CD14-positive monocyte (primary cell): Measurements from ENCODE around the gene AFG1L. TPM values are rescaled to one million over a fixed set of nuclear protein-coding genes. Genes with fewer than 3 reads are reported as not detected.
"Not testable (repeated sequence)": the region's sequence is repeated elsewhere in the genome, so short reads cannot be mapped to it uniquely, and the experiment has no call there.

Experiments
- DNase-seq, 3 donors: peaks; one replicate each; pipeline ENCODE4 v3.0.0-alpha.2; 2011 to 2022
- H2AFZ ChIP-seq: 2 replicates; pipeline ENCODE4 v1.6.0; 2012; ENCODE audit warnings: mild to moderate bottlenecking, low read depth, low read length, inconsistent platforms; ENCODE audit not compliant: insufficient read depth, poor library complexity, severe bottlenecking
- H3K27ac ChIP-seq, 2 donors: 1 replicate in 1 of 2; 2 replicates in 1 of 2; pipeline ENCODE4 v1.5.1; 2012 to 2013; ENCODE audit warnings: low read length in 2 of 2, control low read depth in 1 of 2, inconsistent platforms in 1 of 2, low read depth in 1 of 2, mild to moderate bottlenecking in 1 of 2
- H3K27me3 ChIP-seq, 2 donors: one replicate each; pipeline versions ENCODE4 v1.6.0 to v1.6.1; 2011 to 2013; ENCODE audit warnings: low read length in 2 of 2; ENCODE audit not compliant: control insufficient read depth in 2 of 2, insufficient read depth in 2 of 2
- H3K36me3 ChIP-seq, 2 donors: replicated peaks in 1 of 2; 1 replicate in 1 of 2; 2 replicates in 1 of 2; pipeline versions ENCODE4 v1.5.1 to v1.6.1; 2012 to 2013; ENCODE audit warnings: low read length in 2 of 2, control low read depth in 1 of 2, inconsistent platforms in 1 of 2, mild to moderate bottlenecking in 1 of 2; ENCODE audit not compliant: insufficient read depth in 2 of 2, control insufficient read depth in 1 of 2
- H3K4me1 ChIP-seq, 2 donors: 1 replicate in 1 of 2; 2 replicates in 1 of 2; pipeline versions ENCODE4 v1.5.1 to v1.6.1; 2012 to 2013; ENCODE audit warnings: low read length in 2 of 2, control low read depth in 1 of 2, inconsistent platforms in 1 of 2, mild to moderate bottlenecking in 1 of 2, moderate library complexity in 1 of 2; ENCODE audit not compliant: insufficient read depth in 2 of 2, control insufficient read depth in 1 of 2
- H3K4me2 ChIP-seq: replicated peaks from 2 replicates; pipeline ENCODE3; 2012; ENCODE audit warnings: low read length, moderate library complexity, mild to moderate bottlenecking; ENCODE audit not compliant: poor library complexity, severe bottlenecking; ENCODE audit errors: extremely low read depth
- H3K4me3 ChIP-seq, 3 experiments: fragments of 200-600 bp in 1 of 3; sonication (generic) in 1 of 3; replicated peaks in 1 of 3; 1 replicate in 2 of 3; 2 replicates in 1 of 3; pipeline ENCODE4 v1.5.1; 2011 to 2013; ENCODE audit warnings: low read length in 3 of 3, mild to moderate bottlenecking in 3 of 3, control low read depth in 2 of 3, low read depth in 2 of 3, inconsistent platforms in 1 of 3, moderate library complexity in 1 of 3
- H3K79me2 ChIP-seq: 2 replicates; pipeline ENCODE4 v1.6.0; 2012; ENCODE audit warnings: mild to moderate bottlenecking, control low read depth, inconsistent platforms, low read length, moderate library complexity; ENCODE audit not compliant: insufficient read depth
- H3K9ac ChIP-seq: 2 replicates; pipeline ENCODE4 v1.6.0; 2017; ENCODE audit warnings: low read length, mild to moderate bottlenecking; ENCODE audit not compliant: insufficient read depth, poor library complexity, severe bottlenecking
- H3K9me3 ChIP-seq, 2 donors: replicated peaks in 1 of 2; 1 replicate in 1 of 2; 2 replicates in 1 of 2; pipeline versions ENCODE4 v1.5.1 to v1.6.1; 2012 to 2013; ENCODE audit warnings: low read length in 2 of 2, control low read depth in 1 of 2; ENCODE audit not compliant: control insufficient read depth in 1 of 2, insufficient read depth in 1 of 2
- H4K20me1 ChIP-seq: 2 replicates; pipeline ENCODE4 v1.6.0; 2012; ENCODE audit warnings: mild to moderate bottlenecking, low read length, control low read depth, moderate library complexity; ENCODE audit not compliant: insufficient read depth
- H3K27ac Mint-ChIP-seq, 7 donors: one replicate each; pipeline ENCODE4 v1.8.0; 2020; ENCODE audit warnings: mild to moderate bottlenecking in 7 of 7, mixed read lengths in 7 of 7, moderate library complexity in 6 of 7, inconsistent platforms in 2 of 7
- H3K27me3 Mint-ChIP-seq, 3 donors: one replicate each; pipeline ENCODE4 v1.8.0; 2021 to 2022; ENCODE audit warnings: low read depth in 3 of 3, mild to moderate bottlenecking in 3 of 3, mixed read lengths in 3 of 3, moderate library complexity in 3 of 3, inconsistent platforms in 1 of 3
- H3K36me3 Mint-ChIP-seq, 2 donors: one replicate each; pipeline ENCODE4 v1.8.0; 2020; ENCODE audit warnings: mixed read lengths in 2 of 2, inconsistent platforms in 1 of 2, mild to moderate bottlenecking in 1 of 2
- H3K4me1 Mint-ChIP-seq: one replicate; pipeline ENCODE4 v1.8.0; 2020; ENCODE audit warnings: mild to moderate bottlenecking, mixed read lengths
- H3K4me3 Mint-ChIP-seq, 2 donors: one replicate each; pipeline ENCODE4 v1.8.0; 2020; ENCODE audit warnings: mild to moderate bottlenecking in 2 of 2, mixed read lengths in 2 of 2, moderate library complexity in 1 of 2
- H3K9me3 Mint-ChIP-seq, 7 donors: one replicate each; pipeline ENCODE4 v1.8.0; 2020 to 2022; ENCODE audit warnings: mixed read lengths in 7 of 7, mild to moderate bottlenecking in 6 of 7, moderate library complexity in 6 of 7, inconsistent platforms in 2 of 7
- WGBS: methylation state at CpG from one replicate; pipeline ENCODE4 v1.1.5; 2013; ENCODE audit warnings: missing lambda C conversion rate; ENCODE audit not compliant: insufficient coverage; 5-methylcytosine and 5-hydroxymethylcytosine counted together
- intact Hi-C, 2 donors: fragments of 100-400 bp; cut with micrococcal nuclease; formaldehyde crosslinking; loops; one replicate each; pipeline versions ENCODE4 v1.15.0 to v1.15.1; 2023
- polyA plus RNA-seq, 3 donors: library from polyadenylated mRNA; depleted of rRNA in 1 of 3; unstranded in 2 of 3; stranded (reverse) in 1 of 3; fragments of 300-500 nt in 2 of 3; fragments of >200 nt in 1 of 3; fragmentation: Illumina TruSeq in 2 of 3; gene quantifications; 1 replicate in 2 of 3; 2 replicates in 1 of 3; pipeline ENCODE4 v1.2.3, GENCODE V29; 2012 to 2021
- TF ChIP-seq, protein P1 (sequence below): fragments of 200-600 bp; IDR thresholded peaks from one replicate; pipeline ENCODE4 v1.8.0; 2022; ENCODE audit warnings: antibody characterized with exemption, mild to moderate bottlenecking

Gene AFG1L
- polyA plus RNA-seq, 3 donors, result 0.95 to 2.8 (median 2.7) TPM

DNA sequence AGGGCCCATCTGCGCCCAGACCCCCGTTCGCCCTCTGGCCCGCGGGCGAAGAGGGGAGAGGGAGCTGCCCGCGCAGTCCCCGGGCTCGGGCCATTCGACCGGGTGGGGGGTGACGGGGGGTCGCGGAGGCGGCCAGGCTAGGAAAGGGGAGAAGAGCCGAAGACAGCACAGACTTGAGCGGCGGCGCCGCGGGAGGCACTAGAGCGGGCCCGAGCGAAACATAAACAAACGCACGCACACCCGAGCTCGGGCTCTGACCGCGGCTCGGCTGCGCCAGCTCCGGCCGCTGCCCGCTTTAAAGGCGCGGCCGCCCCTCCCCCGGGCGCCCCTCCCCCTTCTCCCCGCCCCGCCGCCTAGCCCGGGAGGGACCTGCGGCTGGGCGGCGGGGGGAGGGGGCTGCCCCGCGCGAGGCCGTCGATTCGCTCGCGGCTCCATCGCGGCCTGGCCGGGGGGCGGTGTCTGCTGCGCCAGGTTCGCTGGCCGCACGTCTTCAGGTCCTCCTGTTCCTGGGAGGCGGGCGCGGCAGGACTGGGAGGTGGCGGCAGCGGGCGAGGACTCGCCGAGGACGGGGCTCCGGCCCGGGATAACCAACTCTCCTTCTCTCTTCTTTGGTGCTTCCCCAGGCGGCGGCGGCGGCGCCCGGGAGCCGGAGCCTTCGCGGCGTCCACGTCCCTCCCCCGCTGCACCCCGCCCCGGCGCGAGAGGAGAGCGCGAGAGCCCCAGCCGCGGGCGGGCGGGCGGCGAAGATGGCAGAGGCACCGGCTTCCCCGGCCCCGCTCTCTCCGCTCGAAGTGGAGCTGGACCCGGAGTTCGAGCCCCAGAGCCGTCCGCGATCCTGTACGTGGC lies 265.8 kb downstream of the AFG1L start, which contains the start of gene FOXO3:
Gene FOXO3, plus strand, starts transcription at position 455 of the 846 bp plus-strand sequence. Its CDS starts 292 bp downstream, at position 747.
- H3K79me2 ChIP-seq, result peaks cover 44% of the 10 kb centered on the region
- H3K4me1 Mint-ChIP-seq, result peaks cover 40% of the 10 kb centered on the region
- peak; percentile 82 to 91 (median 88) for DNase-seq
- H3K36me3 Mint-ChIP-seq, result peaks cover 13 to 19% of the 10 kb centered on the region in 2 donors
- under 1% methylated on average over 74 of the region's 110 CpGs for WGBS
- H2AFZ ChIP-seq, result no peak within 1 kb of the TSS
- H3K4me3 ChIP-seq, result peak within 1 kb of the TSS; percentile 95 to 100 (median 100)
- H3K27me3 Mint-ChIP-seq, result peaks cover 3 to 9% (median 8%) of the 10 kb centered on the region in 3 donors
- peak within 1 kb of the TSS; percentile 93 for H3K9ac ChIP-seq
- peak within 1 kb of the TSS; percentile 92 to 97 (median 94) for H3K27ac Mint-ChIP-seq
- H3K9me3 ChIP-seq, result no peaks in the 10 kb centered on the region
- peaks cover 0 to 2% (median 0%) of the 10 kb centered on the region in 7 donors for H3K9me3 Mint-ChIP-seq
- TF ChIP-seq, protein P1, sequence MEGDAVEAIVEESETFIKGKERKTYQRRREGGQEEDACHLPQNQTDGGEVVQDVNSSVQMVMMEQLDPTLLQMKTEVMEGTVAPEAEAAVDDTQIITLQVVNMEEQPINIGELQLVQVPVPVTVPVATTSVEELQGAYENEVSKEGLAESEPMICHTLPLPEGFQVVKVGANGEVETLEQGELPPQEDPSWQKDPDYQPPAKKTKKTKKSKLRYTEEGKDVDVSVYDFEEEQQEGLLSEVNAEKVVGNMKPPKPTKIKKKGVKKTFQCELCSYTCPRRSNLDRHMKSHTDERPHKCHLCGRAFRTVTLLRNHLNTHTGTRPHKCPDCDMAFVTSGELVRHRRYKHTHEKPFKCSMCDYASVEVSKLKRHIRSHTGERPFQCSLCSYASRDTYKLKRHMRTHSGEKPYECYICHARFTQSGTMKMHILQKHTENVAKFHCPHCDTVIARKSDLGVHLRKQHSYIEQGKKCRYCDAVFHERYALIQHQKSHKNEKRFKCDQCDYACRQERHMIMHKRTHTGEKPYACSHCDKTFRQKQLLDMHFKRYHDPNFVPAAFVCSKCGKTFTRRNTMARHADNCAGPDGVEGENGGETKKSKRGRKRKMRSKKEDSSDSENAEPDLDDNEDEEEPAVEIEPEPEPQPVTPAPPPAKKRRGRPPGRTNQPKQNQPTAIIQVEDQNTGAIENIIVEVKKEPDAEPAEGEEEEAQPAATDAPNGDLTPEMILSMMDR, result no peak
- H3K27ac ChIP-seq, result peak within 1 kb of the TSS; percentile 97
- peaks cover 49% of the 10 kb centered on the region for H4K20me1 ChIP-seq
- peak within 1 kb of the TSS; percentile 98 to 100 for H3K4me3 Mint-ChIP-seq
- no peaks in the 10 kb centered on the region for H3K27me3 ChIP-seq
- no peaks in the 10 kb centered on the region for H3K36me3 ChIP-seq
- intact Hi-C loops, result loop anchor here (2.0 to 10.0 kb wide), 2 partner anchors 62 to 64 kb away; no protein-coding TSS in a partner anchor
- H3K4me2 ChIP-seq, result peak within 1 kb of the TSS; percentile 99
- H3K4me1 ChIP-seq, result peaks cover 40 to 53% of the 10 kb centered on the region in 2 donors

DNA sequence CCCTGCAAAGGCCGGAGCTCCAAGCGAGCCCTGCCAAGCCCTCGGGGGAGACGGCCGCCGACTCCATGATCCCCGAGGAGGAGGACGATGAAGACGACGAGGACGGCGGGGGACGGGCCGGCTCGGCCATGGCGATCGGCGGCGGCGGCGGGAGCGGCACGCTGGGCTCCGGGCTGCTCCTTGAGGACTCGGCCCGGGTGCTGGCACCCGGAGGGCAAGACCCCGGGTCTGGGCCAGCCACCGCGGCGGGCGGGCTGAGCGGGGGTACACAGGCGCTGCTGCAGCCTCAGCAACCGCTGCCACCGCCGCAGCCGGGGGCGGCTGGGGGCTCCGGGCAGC lies 266.4 kb downstream of the AFG1L start:
- peak overlapping the region; percentile 99 for H3K4me2 ChIP-seq
- peak overlapping the region; percentile 63 to 97 for H3K27ac ChIP-seq
- Mint-ChIP-seq H3K27ac (peak overlapping the region in 3 of 7 donors; percentile 54 to 96 (median 95)), H3K4me1 (peaks cover 43% of the 10 kb centered on the region), H3K4me3 (peak overlapping the region in 1 of 2 donors; percentile 100), H3K36me3 (peaks cover 15 to 19% of the 10 kb centered on the region in 2 donors)
- peaks cover 50% of the 10 kb centered on the region for H4K20me1 ChIP-seq
- H3K9me3 Mint-ChIP-seq, H3K27me3 ChIP-seq, DNase-seq, H3K36me3 ChIP-seq, H2AFZ ChIP-seq, H3K9me3 ChIP-seq, H3K27me3 Mint-ChIP-seq: not testable (repeated sequence)
- intact Hi-C loops, result loop anchor here (2.0 to 10.0 kb wide), 2 partner anchors 62 to 64 kb away; no protein-coding TSS in a partner anchor
- peak overlapping the region; percentile 93 for H3K9ac ChIP-seq
- H3K79me2 ChIP-seq, result peaks cover 45% of the 10 kb centered on the region
- peaks cover 42 to 56% of the 10 kb centered on the region in 2 donors for H3K4me1 ChIP-seq
- peak overlapping the region; percentile 95 to 100 (median 100) for H3K4me3 ChIP-seq
- no CpG with 5 or more reads among the region's 40 CpGs for WGBS
